Measurements from ENCODE around the gene SLF2. TPM values are rescaled to one million over a fixed set of nuclear protein-coding genes. Genes with fewer than 3 reads are reported as not detected.

SLF2 gene
- total and polyA plus RNA-seq, 2 of the 8 experiments (the other 6 are each of a cell fraction or from before 2014, with no cell fraction given): 5.5 to 20.9 TPM

DNA sequence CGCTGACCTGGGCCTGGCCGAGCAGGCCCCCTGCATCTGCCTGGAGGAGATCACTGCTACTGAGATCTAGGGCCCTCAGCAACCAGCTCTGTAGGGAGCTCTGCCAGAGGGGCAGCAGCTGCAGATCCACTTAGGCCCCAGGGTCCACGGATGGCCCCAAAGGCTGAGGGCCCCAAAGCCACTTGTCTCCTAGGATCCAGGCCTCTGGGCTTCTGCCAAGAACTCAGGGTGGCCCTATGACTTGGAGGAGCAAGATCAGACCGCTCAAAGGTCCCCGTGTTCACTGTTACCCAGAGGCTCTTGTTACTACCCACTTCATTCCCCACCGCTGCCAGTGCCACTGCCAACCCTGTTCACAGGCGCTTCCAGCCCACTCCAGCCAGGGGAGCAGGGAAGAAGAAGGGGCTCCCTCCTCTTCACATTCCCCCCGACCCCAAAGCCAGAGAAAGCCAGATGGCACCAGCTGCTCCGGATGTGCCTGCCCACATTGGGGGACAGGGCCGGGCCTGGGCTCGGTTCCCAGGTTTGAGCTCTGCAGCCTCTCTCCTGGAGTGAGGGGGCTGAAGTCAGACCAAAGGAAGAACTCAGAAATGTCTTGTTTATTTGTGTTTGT lies 94.4 kb downstream of the SLF2 start (continued):
- TF ChIP-seq CTCF (IDR thresholded peaks at IDR 0.05; ENCODE audit: control extremely low read depth in 1 of 3, insufficient read depth in 1 of 3, low read depth in 1 of 3, low read length in 3 of 3): no peak
- no peak for TF ChIP-seq ASH2L (IDR thresholded peaks at IDR 0.05; ENCODE audit: low read length)
- no peak for TF ChIP-seq RNF2 (IDR thresholded peaks at IDR 0.05; ENCODE audit: borderline replicate concordance, low read depth, low read length, missing control alignments, poor library complexity, severe bottlenecking)
- no peak for TF ChIP-seq SIX5 (IDR thresholded peaks at IDR 0.05; ENCODE audit: low read depth, low read length)
- TF ChIP-seq, protein P1, sequence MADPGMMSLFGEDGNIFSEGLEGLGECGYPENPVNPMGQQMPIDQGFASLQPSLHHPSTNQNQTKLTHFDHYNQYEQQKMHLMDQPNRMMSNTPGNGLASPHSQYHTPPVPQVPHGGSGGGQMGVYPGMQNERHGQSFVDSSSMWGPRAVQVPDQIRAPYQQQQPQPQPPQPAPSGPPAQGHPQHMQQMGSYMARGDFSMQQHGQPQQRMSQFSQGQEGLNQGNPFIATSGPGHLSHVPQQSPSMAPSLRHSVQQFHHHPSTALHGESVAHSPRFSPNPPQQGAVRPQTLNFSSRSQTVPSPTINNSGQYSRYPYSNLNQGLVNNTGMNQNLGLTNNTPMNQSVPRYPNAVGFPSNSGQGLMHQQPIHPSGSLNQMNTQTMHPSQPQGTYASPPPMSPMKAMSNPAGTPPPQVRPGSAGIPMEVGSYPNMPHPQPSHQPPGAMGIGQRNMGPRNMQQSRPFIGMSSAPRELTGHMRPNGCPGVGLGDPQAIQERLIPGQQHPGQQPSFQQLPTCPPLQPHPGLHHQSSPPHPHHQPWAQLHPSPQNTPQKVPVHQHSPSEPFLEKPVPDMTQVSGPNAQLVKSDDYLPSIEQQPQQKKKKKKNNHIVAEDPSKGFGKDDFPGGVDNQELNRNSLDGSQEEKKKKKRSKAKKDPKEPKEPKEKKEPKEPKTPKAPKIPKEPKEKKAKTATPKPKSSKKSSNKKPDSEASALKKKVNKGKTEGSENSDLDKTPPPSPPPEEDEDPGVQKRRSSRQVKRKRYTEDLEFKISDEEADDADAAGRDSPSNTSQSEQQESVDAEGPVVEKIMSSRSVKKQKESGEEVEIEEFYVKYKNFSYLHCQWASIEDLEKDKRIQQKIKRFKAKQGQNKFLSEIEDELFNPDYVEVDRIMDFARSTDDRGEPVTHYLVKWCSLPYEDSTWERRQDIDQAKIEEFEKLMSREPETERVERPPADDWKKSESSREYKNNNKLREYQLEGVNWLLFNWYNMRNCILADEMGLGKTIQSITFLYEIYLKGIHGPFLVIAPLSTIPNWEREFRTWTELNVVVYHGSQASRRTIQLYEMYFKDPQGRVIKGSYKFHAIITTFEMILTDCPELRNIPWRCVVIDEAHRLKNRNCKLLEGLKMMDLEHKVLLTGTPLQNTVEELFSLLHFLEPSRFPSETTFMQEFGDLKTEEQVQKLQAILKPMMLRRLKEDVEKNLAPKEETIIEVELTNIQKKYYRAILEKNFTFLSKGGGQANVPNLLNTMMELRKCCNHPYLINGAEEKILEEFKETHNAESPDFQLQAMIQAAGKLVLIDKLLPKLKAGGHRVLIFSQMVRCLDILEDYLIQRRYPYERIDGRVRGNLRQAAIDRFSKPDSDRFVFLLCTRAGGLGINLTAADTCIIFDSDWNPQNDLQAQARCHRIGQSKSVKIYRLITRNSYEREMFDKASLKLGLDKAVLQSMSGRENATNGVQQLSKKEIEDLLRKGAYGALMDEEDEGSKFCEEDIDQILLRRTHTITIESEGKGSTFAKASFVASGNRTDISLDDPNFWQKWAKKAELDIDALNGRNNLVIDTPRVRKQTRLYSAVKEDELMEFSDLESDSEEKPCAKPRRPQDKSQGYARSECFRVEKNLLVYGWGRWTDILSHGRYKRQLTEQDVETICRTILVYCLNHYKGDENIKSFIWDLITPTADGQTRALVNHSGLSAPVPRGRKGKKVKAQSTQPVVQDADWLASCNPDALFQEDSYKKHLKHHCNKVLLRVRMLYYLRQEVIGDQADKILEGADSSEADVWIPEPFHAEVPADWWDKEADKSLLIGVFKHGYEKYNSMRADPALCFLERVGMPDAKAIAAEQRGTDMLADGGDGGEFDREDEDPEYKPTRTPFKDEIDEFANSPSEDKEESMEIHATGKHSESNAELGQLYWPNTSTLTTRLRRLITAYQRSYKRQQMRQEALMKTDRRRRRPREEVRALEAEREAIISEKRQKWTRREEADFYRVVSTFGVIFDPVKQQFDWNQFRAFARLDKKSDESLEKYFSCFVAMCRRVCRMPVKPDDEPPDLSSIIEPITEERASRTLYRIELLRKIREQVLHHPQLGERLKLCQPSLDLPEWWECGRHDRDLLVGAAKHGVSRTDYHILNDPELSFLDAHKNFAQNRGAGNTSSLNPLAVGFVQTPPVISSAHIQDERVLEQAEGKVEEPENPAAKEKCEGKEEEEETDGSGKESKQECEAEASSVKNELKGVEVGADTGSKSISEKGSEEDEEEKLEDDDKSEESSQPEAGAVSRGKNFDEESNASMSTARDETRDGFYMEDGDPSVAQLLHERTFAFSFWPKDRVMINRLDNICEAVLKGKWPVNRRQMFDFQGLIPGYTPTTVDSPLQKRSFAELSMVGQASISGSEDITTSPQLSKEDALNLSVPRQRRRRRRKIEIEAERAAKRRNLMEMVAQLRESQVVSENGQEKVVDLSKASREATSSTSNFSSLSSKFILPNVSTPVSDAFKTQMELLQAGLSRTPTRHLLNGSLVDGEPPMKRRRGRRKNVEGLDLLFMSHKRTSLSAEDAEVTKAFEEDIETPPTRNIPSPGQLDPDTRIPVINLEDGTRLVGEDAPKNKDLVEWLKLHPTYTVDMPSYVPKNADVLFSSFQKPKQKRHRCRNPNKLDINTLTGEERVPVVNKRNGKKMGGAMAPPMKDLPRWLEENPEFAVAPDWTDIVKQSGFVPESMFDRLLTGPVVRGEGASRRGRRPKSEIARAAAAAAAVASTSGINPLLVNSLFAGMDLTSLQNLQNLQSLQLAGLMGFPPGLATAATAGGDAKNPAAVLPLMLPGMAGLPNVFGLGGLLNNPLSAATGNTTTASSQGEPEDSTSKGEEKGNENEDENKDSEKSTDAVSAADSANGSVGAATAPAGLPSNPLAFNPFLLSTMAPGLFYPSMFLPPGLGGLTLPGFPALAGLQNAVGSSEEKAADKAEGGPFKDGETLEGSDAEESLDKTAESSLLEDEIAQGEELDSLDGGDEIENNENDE (IDR thresholded peaks at IDR 0.05; ENCODE audit: insufficient replicate concordance, low read length): no peak
